CD1c-positive myeloid dendritic cell (primary cell): Measurements from ENCODE around the gene SMPD4.
A peak's percentile ranks its signal among the peaks of the same experiment; 100 is the strongest.
"Not testable (repeated sequence)": the region's sequence is repeated elsewhere in the genome, so short reads cannot be mapped to it uniquely, and the experiment has no call there.

Source experiments
- DNase-seq: peaks from one replicate; pipeline ENCODE4 v3.0.0-alpha.2; 2016; ENCODE audit errors: extremely low spot score

Gene SMPD4

DNA sequence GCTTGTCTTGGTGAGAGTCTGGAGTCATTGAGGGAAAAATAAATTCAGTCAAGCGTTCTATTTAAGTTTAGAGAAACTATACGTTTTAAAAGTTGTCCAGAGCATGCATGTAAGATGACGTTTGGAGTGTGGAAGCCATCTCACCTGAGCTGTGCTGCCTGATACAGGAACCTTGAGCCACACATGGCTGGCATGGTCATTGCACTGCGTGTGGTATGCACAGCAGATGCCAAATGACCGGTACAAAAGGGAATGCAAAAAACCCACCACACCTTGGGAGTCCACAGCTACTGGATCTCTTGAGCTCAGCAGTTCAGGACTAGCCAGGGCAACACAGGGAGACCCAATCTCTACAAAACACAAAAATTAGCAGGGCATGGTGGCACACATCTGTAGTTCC lies 5.0 kb upstream of the SMPD4 start:
- no peak for DNase-seq

DNA sequence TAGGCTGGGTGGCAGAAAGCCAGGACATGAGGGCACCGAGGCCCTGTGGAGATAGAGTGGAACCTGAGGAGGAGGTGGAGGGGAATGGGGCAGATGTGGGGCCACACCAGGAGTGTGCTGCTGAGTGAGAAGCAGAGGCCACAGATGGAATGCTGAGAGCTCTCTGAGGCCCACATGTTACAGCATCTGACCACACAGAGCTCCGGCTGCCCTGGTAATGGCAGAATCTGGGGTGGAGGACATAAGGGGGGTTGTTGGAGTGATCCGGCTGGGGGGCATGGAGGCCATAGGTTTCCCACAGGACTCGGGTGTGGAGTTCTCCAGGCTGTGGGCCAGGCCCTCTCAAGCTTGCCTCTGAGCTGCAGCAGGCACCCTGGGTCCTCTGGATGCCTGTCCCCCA lies 4.5 kb upstream of the SMPD4 start:
- no peak for DNase-seq

DNA sequence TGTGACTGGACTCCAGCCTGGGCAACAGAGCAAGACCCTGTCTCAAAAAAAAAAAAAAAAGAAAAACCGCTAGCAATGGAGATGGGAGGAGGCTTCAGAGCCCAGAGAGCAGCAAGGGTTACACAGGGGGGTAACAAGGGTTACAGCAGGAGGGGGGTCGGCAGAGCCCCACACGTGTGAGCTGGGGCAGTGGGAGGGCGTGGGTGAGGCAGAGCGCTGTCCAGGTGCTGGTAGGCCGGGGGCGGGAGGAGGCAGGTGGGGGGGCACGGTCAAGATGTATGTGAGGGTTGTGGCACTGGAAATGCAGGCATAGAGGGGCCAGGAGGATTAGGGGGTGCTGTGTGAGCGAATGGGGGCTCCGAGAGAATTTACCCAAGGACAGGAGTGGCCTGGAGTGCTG lies 4.0 kb upstream of the SMPD4 start:
- DNase-seq, result no peak

DNA sequence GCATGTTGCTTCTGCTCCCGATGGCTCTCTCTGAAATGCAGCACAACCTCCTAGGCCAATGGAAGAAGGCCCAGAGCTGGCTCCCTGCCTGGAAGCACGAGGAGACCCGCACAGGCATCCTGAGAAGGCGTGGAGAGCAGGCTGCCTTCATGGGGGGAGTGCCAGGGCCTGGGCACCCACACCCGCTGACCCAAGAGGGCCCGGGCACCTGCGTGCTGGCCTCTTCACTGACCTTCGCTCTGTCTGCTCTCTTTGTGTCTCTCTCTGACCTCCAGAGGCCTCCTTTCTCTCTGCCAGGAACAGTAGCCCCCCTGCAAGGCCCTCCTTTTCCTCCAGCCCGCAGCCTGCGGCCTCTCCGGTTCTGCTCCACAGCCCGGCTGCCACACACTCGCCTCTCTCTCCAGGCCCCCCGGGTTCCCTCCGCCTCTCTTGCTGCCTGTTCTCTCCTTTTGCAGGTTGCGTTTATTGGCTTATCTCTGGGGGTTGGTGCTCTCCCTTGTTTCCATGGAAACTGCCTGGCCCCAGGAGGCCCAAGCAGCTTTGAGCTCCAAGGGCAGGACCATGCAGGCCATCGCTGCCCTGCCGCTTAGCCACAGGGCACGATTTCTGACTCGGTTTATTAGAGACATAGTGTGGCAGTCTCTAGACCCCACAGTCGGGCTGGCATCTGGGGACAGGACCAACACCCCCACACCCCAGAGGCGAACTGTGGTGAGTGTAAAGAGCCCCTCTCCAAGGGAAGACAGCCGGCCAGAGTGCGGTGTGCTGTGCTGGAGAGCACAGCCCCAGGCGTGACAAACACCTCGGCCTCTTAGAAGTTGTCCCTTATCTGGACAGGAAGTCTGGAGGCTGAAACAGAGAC lies 2.3 kb upstream of the SMPD4 start:
- no peak for DNase-seq

GRCh38 chr2:130182826-130183511 lies 1.6 kb upstream of the SMPD4 start:
- DNase-seq, result not testable (repeated sequence)

DNA sequence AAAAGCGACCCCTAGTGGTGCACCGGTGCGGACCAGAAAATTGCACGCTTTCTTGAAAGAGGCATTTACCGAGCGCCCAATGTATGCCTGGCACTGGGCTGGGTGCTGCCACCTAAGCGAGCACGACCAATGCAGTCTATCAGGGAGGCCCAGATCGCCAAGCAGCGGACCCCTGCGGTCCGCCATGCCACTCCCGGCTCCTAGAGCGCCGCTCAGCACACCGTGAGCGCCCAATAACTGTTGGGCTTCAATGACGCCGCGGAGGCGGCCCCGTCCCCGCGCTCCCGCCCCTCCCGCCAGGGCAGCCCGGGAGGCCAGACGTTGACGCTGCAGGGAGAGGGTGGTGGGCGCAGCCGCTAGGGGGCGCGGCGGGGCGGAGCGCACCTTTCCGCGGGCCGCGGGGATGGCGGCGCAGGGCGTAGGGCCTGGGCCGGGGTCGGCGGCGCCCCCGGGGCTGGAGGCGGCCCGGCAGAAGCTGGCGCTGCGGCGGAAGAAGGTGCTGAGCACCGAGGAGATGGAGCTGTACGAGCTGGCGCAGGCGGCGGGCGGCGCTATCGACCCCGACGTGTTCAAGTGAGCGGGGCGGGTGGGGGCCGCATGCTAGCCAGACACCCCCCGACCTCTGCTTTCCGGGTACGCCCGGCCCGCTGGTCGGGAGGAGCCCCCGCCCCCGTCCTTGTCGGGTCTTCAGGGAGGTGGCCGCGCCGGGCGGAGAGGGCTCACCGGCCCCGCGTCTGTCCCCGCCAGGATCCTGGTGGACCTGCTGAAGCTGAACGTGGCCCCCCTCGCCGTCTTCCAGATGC lies 679 bp upstream of the SMPD4 start, which contains the start of gene MZT2B:
Gene MZT2B, plus strand, starts transcription at position 383 of the 803 bp plus-strand sequence. Its CDS starts 21 bp downstream, at position 404.
- DNase-seq, result peak; percentile 93

- not testable (repeated sequence) for DNase-seq
Measured at GRCh38 chr2:130180404-130181324, 738 bp downstream of the SMPD4 start.

DNA sequence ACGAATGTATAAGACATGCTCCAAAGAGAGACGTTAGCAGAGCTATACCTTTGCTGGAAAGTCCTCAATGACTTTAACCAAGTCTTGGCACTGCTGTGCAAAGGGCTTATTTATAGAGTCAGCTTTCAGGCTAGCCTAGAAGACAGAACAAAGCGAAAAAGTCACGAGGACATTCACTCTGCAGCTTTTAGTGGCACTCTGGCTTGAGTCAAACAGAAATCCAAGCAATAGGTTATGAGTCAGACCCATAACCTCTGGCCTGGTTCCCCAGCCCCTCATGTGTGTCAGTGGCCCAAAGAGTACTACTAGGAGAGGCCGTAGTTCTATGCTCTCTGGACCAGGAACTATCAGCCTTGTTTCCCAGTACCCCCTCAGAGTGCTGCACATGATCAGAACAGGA lies 6.5 kb downstream of the SMPD4 start:
- not testable (repeated sequence) for DNase-seq

DNA sequence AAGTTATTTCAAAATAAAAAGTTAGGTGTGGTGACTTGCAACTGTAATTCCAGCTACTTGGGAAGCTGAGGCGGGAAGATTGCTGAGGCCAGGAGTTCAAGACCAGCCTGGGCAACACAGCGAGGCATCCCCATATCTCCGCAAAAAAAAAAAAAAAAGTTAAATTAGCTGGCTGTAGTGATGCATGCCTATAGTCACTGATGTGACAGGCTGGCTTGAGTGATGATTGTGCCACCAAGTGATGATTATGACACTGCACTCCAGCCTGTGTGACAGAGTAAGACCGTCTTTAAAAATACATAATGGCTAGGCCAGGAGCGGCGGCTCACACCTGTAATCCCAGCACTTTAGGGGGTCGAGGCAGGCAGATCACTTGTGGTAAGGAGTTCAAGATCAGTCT lies 11.5 kb downstream of the SMPD4 start:
- DNase-seq, result no peak

- not testable (repeated sequence) for DNase-seq
Measured at GRCh38 chr2:130169163-130169562, 12.2 kb downstream of the SMPD4 start.

GRCh38 chr2:130166611-130167010 lies 14.8 kb downstream of the SMPD4 start:
- not testable (repeated sequence) for DNase-seq

GRCh38 chr2:130165293-130166016 lies 15.9 kb downstream of the SMPD4 start:
- no peak for DNase-seq

DNA sequence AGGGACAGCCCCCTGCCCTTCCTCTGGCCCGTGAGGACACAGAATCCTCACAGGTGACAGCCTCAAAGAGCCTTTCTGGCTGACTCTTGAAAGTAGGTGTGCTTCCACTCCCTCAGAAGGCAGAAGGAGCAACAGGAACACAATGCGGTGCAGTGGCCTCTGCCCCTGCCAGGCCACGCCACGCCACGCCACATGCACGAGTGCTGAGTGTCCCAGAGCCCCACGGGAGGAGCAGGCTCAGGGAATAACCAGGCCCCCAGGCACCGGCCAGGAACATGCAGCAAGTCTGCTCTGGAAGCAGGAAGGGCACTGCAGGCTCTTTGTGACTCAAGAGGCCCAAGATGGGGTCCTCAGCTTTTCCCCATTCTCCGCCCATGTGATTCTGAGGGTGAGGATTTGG lies 18.4 kb downstream of the SMPD4 start:
- no peak for DNase-seq

DNA sequence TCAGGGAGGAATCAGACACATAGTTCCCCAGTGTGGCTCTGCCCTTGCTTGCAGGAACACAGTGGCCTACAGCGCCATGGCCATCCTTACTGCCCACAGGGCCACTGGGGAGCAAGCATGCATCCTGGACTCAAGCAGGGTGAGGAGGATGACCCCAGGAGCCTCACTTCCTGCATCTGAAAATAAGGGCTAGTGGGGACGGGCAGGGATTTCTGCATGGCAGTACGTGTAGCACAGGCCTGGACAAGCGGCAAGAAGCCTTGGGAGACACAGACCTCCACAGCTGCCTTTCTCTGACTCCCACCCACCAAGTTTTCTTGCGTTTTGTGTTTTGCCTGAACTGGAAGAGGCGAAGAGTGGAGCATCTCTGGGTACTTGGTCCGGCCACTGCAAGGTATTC lies 18.9 kb downstream of the SMPD4 start:
- DNase-seq, result not testable (repeated sequence)

GRCh38 chr2:130160838-130161705 lies 20.3 kb downstream of the SMPD4 start:
- not testable (repeated sequence) for DNase-seq

DNA sequence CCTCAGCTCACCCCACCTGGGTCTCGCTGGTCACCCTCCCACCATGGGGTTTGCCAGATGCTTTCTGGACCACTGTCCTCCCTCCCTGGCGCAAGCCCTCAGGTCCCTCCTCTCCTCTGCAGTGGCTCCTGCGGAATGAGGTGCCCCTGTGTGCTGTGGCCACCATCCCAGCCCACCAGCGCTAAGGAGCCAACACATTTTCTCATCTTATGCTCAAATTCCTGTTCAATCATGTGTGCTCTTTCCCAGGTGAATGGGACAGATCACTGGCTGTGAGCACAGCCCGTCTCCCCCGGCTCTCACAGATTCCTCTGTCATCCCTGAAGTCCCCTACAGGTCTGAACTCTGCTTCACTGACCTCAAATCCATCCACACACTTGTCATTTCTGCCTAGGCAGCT lies 21.3 kb downstream of the SMPD4 start:
- no peak for DNase-seq

GRCh38 chr2:130159376-130159775 lies 22.0 kb downstream of the SMPD4 start:
- not testable (repeated sequence) for DNase-seq

DNA sequence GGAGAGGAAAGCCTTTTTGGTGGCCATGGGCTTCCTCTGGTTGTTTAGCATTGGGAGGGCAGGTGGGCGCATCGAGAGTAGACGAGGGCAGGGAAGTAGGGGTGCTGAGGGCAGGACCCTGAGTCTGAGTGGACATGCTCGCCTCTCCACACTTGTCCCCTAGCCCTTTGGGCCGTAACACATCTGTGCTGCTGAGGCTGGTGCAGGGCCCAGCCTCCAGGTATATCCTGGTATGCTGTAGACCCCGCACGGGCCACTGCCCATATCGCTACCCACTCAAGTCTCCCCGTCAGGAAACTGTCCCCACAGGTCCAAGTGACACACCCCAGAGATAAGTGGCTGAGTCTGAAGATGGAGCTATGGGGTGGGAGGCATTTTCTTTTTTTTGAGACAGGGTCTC lies 22.8 kb downstream of the SMPD4 start:
- DNase-seq, result no peak

GRCh38 chr2:130157825-130158514 lies 23.4 kb downstream of the SMPD4 start:
- DNase-seq, result peak; percentile 58
